Gastroesophageal sphincter (tissue), 4 donors: ENCODE data around the gene CXCL16. TPM values are rescaled to one million over a fixed set of nuclear protein-coding genes. Genes with fewer than 3 reads are reported as not detected.

ENCODE experiments used
- ATAC-seq: fragments of 150-250 bp; one replicate; pipeline ENCODE4 v1.9.1; 2016; ENCODE audit warnings: mild to moderate bottlenecking, moderate library complexity
- H3K27ac ChIP-seq, 4 donors: fragments of 200-600 bp; sonication (generic) in 3 of 4; 1 replicate in 3 of 4; 2 replicates in 1 of 4; pipeline ENCODE4 v1.5.1; 2016 to 2019
- H3K27me3 ChIP-seq: fragments of 200-600 bp; sonication (generic); one replicate; pipeline ENCODE4 v1.5.1; 2019
- H3K36me3 ChIP-seq, 2 donors: fragments of 200-600 bp; sonication (generic); one replicate each; pipeline ENCODE4 v1.5.1; 2019; ENCODE audit warnings: control low read depth in 1 of 2
- H3K4me1 ChIP-seq, 3 donors: fragments of 200-600 bp; sonication (generic); 1 replicate in 2 of 3; 2 replicates in 1 of 3; pipeline ENCODE4 v1.5.1; 2016 to 2019; ENCODE audit warnings: control low read depth in 2 of 3
- H3K4me3 ChIP-seq, 2 donors: fragments of 200-600 bp; sonication (generic); one replicate each; pipeline ENCODE4 v1.5.1; 2019; ENCODE audit warnings: mild to moderate bottlenecking in 1 of 2, moderate library complexity in 1 of 2
- H3K9me3 ChIP-seq, 3 donors: fragments of 200-600 bp; sonication (generic); one replicate each; pipeline ENCODE4 v1.5.1; 2017 to 2019; ENCODE audit warnings: control low read depth in 2 of 3
- EP300 ChIP-seq: sonication (generic); formaldehyde crosslinking; IDR thresholded peaks from one replicate; pipeline ENCODE4 v1.6.1; 2017; ENCODE audit warnings: antibody characterized with exemption, mild to moderate bottlenecking
- POLR2A ChIP-seq, 2 donors: fragments of 450-650 bp; IDR thresholded peaks; one replicate each; pipeline ENCODE4 v1.6.1; 2017; ENCODE audit warnings: antibody characterized with exemption in 2 of 2, mild to moderate bottlenecking in 2 of 2, moderate library complexity in 1 of 2
- POLR2AphosphoS5 ChIP-seq: sonication (generic); formaldehyde crosslinking; IDR thresholded peaks from one replicate; pipeline ENCODE4 v1.6.1; 2017; ENCODE audit warnings: antibody characterized with exemption
- WGBS, 2 donors: methylation state at CpG; one replicate each; pipeline ENCODE4 v1.1.5; 2018; ENCODE audit warnings: low coverage in 1 of 2; 5-methylcytosine and 5-hydroxymethylcytosine counted together
- total RNA-seq, 4 donors: library from RNA; depleted of rRNA; stranded (reverse); fragments of >200 nt; gene quantifications; one replicate each; pipeline ENCODE4 v1.1.0, GENCODE V29; 2016
- TF ChIP-seq, protein P1 (sequence below), 4 experiments: fragments of 200-600 bp in 2 of 4; fragments of 450-650 bp in 2 of 4; sonication (generic) in 1 of 4; IDR thresholded peaks; one replicate each; pipeline ENCODE4 v1.5.1; 2017 to 2019; ENCODE audit warnings: antibody characterized with exemption in 4 of 4, mild to moderate bottlenecking in 2 of 4, moderate library complexity in 2 of 4

Gene CXCL16
- total RNA-seq, 4 donors from 2014 or later, result 5.3 to 11.6 (median 8.3) TPM

- ATAC-seq, result no peak
- Histone ChIP-seq H3K4me1 (no peaks in the 10 kb centered on the region), H3K27me3 (peaks cover 37% of the 10 kb centered on the region), H3K27ac (no peak overlapping the region), H3K36me3 (no peaks in the 10 kb centered on the region), H3K4me3 (no peak overlapping the region), H3K9me3 (no peaks in the 10 kb centered on the region)
- TF ChIP-seq, protein P1, sequence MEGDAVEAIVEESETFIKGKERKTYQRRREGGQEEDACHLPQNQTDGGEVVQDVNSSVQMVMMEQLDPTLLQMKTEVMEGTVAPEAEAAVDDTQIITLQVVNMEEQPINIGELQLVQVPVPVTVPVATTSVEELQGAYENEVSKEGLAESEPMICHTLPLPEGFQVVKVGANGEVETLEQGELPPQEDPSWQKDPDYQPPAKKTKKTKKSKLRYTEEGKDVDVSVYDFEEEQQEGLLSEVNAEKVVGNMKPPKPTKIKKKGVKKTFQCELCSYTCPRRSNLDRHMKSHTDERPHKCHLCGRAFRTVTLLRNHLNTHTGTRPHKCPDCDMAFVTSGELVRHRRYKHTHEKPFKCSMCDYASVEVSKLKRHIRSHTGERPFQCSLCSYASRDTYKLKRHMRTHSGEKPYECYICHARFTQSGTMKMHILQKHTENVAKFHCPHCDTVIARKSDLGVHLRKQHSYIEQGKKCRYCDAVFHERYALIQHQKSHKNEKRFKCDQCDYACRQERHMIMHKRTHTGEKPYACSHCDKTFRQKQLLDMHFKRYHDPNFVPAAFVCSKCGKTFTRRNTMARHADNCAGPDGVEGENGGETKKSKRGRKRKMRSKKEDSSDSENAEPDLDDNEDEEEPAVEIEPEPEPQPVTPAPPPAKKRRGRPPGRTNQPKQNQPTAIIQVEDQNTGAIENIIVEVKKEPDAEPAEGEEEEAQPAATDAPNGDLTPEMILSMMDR (IDR thresholded peaks at IDR 0.05), result no peak
- TF ChIP-seq POLR2AphosphoS5, result no peak
- no peak for TF ChIP-seq POLR2A (IDR thresholded peaks at IDR 0.05)
- WGBS, 2 donors, result 68% methylated on average over 5 of the region's 6 CpGs; no CpG with 5 or more reads in 1 of the 2 donors
Observed at GRCh38 chr17:4768298-4768697, 28.6 kb upstream of the CXCL16 start.

- Histone ChIP-seq H3K27ac (no peak overlapping the region), H3K27me3 (peaks cover 35% of the 10 kb centered on the region), H3K36me3 (no peaks in the 10 kb centered on the region), H3K4me3 (no peak overlapping the region), H3K4me1 (no peaks in the 10 kb centered on the region), H3K9me3 (no peaks in the 10 kb centered on the region)
- no peak for ATAC-seq
- 82 to 96% methylated on average over 3 to 7 of the region's 9 CpGs for WGBS, 2 donors
- TF ChIP-seq, protein P1 (IDR thresholded peaks at IDR 0.05), result no peak
- TF ChIP-seq EP300, result no peak
- TF ChIP-seq POLR2AphosphoS5, result no peak
- no peak for TF ChIP-seq POLR2A (IDR thresholded peaks at IDR 0.05)
Observed at GRCh38 chr17:4766723-4767122, 27.0 kb upstream of the CXCL16 start.

GRCh38 chr17:4766201-4766600 lies 26.5 kb upstream of the CXCL16 start:
- Histone ChIP-seq H3K9me3 (no peaks in the 10 kb centered on the region), H3K4me3 (no peak overlapping the region), H3K27me3 (peaks cover 35% of the 10 kb centered on the region), H3K4me1 (no peaks in the 10 kb centered on the region), H3K36me3 (no peaks in the 10 kb centered on the region), H3K27ac (peak overlapping the region in 2 of 4 donors; percentile 17 to 31)
- peak; percentile 39 for ATAC-seq
- 36 to 92% methylated on average over 1 to 2 of the region's 3 CpGs for WGBS, 2 donors
- no peak for TF ChIP-seq POLR2A (IDR thresholded peaks at IDR 0.05)
- TF ChIP-seq, protein P1 (IDR thresholded peaks at IDR 0.05), result no peak
- TF ChIP-seq EP300, result no peak
- TF ChIP-seq POLR2AphosphoS5, result no peak

DNA sequence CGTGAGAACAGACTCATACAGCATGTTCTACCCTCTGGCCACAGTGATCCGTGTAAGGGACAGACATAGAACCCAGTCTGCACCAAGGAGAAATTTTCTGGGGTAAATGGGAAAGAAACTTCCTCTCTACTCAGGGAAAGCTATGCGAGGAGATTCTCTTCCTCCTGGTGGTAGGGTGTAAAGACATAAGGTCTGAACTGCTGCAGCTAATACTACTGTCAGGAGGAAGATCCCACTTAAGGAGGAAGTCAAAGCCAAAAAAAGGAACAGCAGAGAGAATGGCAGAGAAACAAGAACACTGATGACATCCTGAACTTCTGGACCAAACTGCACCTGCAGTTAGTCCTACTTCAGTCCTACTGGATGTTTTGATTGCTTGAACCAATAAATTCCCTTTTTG lies 24.9 kb upstream of the CXCL16 start:
- H3K4me3 ChIP-seq, result no peak overlapping the region
- 47 to 58% methylated on average over 2 of the region's 3 CpGs for WGBS, 2 donors
- ATAC-seq, result peak; percentile 60
- H3K36me3 ChIP-seq, result no peaks in the 10 kb centered on the region
- TF ChIP-seq POLR2A (IDR thresholded peaks at IDR 0.05) (no peak), EP300 (no peak), POLR2AphosphoS5 (no peak)
- TF ChIP-seq, protein P1 (IDR thresholded peaks at IDR 0.05), result no peak
- peaks cover 39% of the 10 kb centered on the region for H3K27me3 ChIP-seq
- no peaks in the 10 kb centered on the region for H3K4me1 ChIP-seq
- H3K27ac ChIP-seq, result peak overlapping the region in 1 of 4 donors; percentile 33
- no peaks in the 10 kb centered on the region for H3K9me3 ChIP-seq

GRCh38 chr17:4759776-4760236 lies 20.1 kb upstream of the CXCL16 start:
- no peak overlapping the region for H3K27ac ChIP-seq
- no peak overlapping the region for H3K4me3 ChIP-seq
- no peak for TF ChIP-seq POLR2AphosphoS5
- 60 to 87% methylated on average over 5 to 7 of the region's 10 CpGs for WGBS, 2 donors
- peaks cover 74% of the 10 kb centered on the region for H3K27me3 ChIP-seq
- no peaks in the 10 kb centered on the region for H3K9me3 ChIP-seq
- peak; percentile 43 for ATAC-seq
- no peaks in the 10 kb centered on the region for H3K4me1 ChIP-seq
- no peaks in the 10 kb centered on the region for H3K36me3 ChIP-seq
